AG04450 (cell line): ENCODE measurements around the gene TBL3. TPM values are rescaled to one million over a fixed set of nuclear protein-coding genes. Genes with fewer than 3 reads are reported as not detected.

ENCODE experiments used
- CTCF ChIA-PET: fragments of 300-600, 350-600 bp; formaldehyde crosslinking; extraction: SDS; loops from one replicate; lab custom pipeline; 2022; ENCODE audit warnings: antibody characterized with exemption, inconsistent platforms; lab: Charles Lee
- POLR2A ChIA-PET: fragments of 350-600 bp; formaldehyde crosslinking; extraction: SDS; loops from one replicate; lab custom pipeline; 2021; ENCODE audit warnings: antibody characterized with exemption, inconsistent platforms; lab: Yijun Ruan, JAX
- DNase-seq: peaks from one replicate; pipeline ENCODE4 v3.0.0-alpha.2; 2011; ENCODE audit warnings: low read depth, low spot score
- H3K27ac ChIP-seq: one replicate; pipeline ENCODE4 v1.5.1; 2012; ENCODE audit warnings: low read depth, low read length, control low read depth
- H3K27me3 ChIP-seq: one replicate; pipeline ENCODE4 v1.6.0; 2012; ENCODE audit warnings: low read length; ENCODE audit not compliant: control insufficient read depth, insufficient read depth
- H3K4me3 ChIP-seq: 2 replicates; pipeline ENCODE4 v1.5.1; 2011; ENCODE audit warnings: mild to moderate bottlenecking, low read depth, low read length, control low read depth
- H3K9me3 ChIP-seq: 2 replicates; pipeline ENCODE4 v1.5.1; 2012; ENCODE audit warnings: low read length; ENCODE audit not compliant: control insufficient read depth, insufficient read depth
- CTCF ChIP-seq: IDR thresholded peaks from 2 replicates; pipeline ENCODE4 v1.5.1; 2011; ENCODE audit warnings: low read depth, low read length, control low read depth, inconsistent platforms
- polyA plus RNA-seq: library from polyadenylated mRNA; depleted of rRNA; stranded (reverse); fragments of >200 nt; gene quantifications from 2 replicates; pipeline ENCODE4 v1.2.3, GENCODE V29; 2011

Gene TBL3
- polyA plus RNA-seq, 1 experiment, result 13.7 TPM

GRCh38 chr16:1946495-1947368 is 25.1 kb upstream of the TBL3 start:
- Histone ChIP-seq H3K27me3 (no peaks in the 10 kb centered on the region), H3K4me3 (no peak overlapping the region), H3K9me3 (no peaks in the 10 kb centered on the region; the same call in 1 of the 2 replicates), H3K27ac (no peak overlapping the region)
- CTCF ChIA-PET, result no interaction called here
- POLR2A ChIA-PET, result interaction anchor here (1.6 kb wide), 1 partner anchor 18 kb away, joined by 5 read pairs; the partner anchor contains the start of gene RPS2
- TF ChIP-seq CTCF, result no peak
- no peak for DNase-seq

- CTCF ChIA-PET, result no interaction called here
- POLR2A ChIA-PET, result interaction anchor here (0.6 to 1.1 kb wide), 2 partner anchors 18 to 120 kb away, joined by 3 to 5 read pairs; partner anchors contain the start of gene RPS2
- Histone ChIP-seq H3K27me3 (no peaks in the 10 kb centered on the region), H3K27ac (no peak overlapping the region), H3K4me3 (no peak overlapping the region), H3K9me3 (no peaks in the 10 kb centered on the region; the same call in 1 of the 2 replicates)
- DNase-seq, result no peak
- TF ChIP-seq CTCF, result no peak
These were observed 24.5 kb upstream of the TBL3 start for GRCh38 chr16:1947369-1947670.

- CTCF ChIA-PET, result no interaction called here
- POLR2A ChIA-PET, result interaction anchor here (0.6 kb wide), 1 partner anchor 11 kb away, joined by 9 read pairs; no protein-coding TSS in a partner anchor
These were observed 22.3 kb upstream of the TBL3 start for GRCh38 chr16:1949507-1949906.

GRCh38 chr16:1950047-1950446 is 21.8 kb upstream of the TBL3 start:
- Histone ChIP-seq H3K27ac (no peak overlapping the region), H3K9me3 (no peaks in the 10 kb centered on the region; the same call in 1 of the 2 replicates), H3K27me3 (no peaks in the 10 kb centered on the region), H3K4me3 (no peak overlapping the region)
- no peak for TF ChIP-seq CTCF
- ChIA-PET POLR2A (interaction anchor here (2.1 kb wide), 1 partner anchor 15 kb away, joined by 7 read pairs; the partner anchor contains the start of gene RPS2), CTCF (no interaction called here)
- DNase-seq, result no peak

More at GRCh38 chr16:1949507-1949906, 22.3 kb upstream of the TBL3 start:
- Histone ChIP-seq H3K4me3 (no peak overlapping the region), H3K27me3 (no peaks in the 10 kb centered on the region), H3K9me3 (no peaks in the 10 kb centered on the region; the same call in 1 of the 2 replicates), H3K27ac (no peak overlapping the region)
- no peak for DNase-seq
- TF ChIP-seq CTCF, result no peak

GRCh38 chr16:1950559-1950958 is 21.3 kb upstream of the TBL3 start:
- H3K4me3 ChIP-seq, result no peak overlapping the region

More at GRCh38 chr16:1950559-1950958, 21.3 kb upstream of the TBL3 start:
- Histone ChIP-seq H3K27me3 (no peaks in the 10 kb centered on the region), H3K27ac (no peak overlapping the region), H3K9me3 (no peaks in the 10 kb centered on the region; the same call in 1 of the 2 replicates)
- no peak for DNase-seq
- ChIA-PET POLR2A (interaction anchor here (2.1 kb wide), 1 partner anchor 14 kb away, joined by 7 read pairs; the partner anchor contains the start of gene RPS2), CTCF (no interaction called here)
- TF ChIP-seq CTCF, result no peak
